Endothelial cell of umbilical vein (primary cell): ENCODE results near the gene METTL26. TPM values are rescaled to one million over a fixed set of nuclear protein-coding genes. Genes with fewer than 3 reads are reported as not detected.

Experiments
- BruUV-seq: library from RNA; stranded (reverse); fragments of 400-500 nt; replicated peaks from 2 replicates; lab custom pipeline; 2021; lab: Mats Ljungman, UMichigan
- CTCF ChIA-PET: fragments of 300-600, 350-600 bp; sonication (Branson Sonifier 250); formaldehyde crosslinking; loops from one replicate; lab custom pipeline; 2021; ENCODE audit warnings: antibody characterized with exemption, inconsistent platforms; lab: Charles Lee
- POLR2A ChIA-PET: fragments of 300-600, 350-600 bp; sonication (Branson Sonifier 250); formaldehyde crosslinking; loops from one replicate; lab custom pipeline; 2021; ENCODE audit warnings: antibody characterized with exemption, inconsistent platforms; lab: Charles Lee
- DNase-seq: peaks from one replicate; pipeline ENCODE4 v3.0.0-alpha.2; 2011; ENCODE audit warnings: low read depth, low spot score
- FAIRE-seq: peaks from 2 replicates; lab custom pipeline; 2011; peaks lifted over from hg19 to GRCh38; lab: Jason Lieb, UNC
- H2AFZ ChIP-seq: 2 replicates; pipeline ENCODE4 v1.6.0; 2012; ENCODE audit warnings: low read depth, low read length, control low read depth, inconsistent platforms
- H3K27ac ChIP-seq: 2 replicates; pipeline ENCODE4 v1.5.1; 2011; ENCODE audit warnings: low read depth, mild to moderate bottlenecking, control low read depth, low read length, moderate library complexity; ENCODE audit not compliant: insufficient read depth
- H3K27me3 ChIP-seq, 2 experiments: 2 replicates each; pipeline versions ENCODE4 v1.6.0 to v1.6.1; 2011; ENCODE audit warnings: low read length in 2 of 2, mixed read lengths in 1 of 2; ENCODE audit not compliant: control insufficient read depth in 2 of 2, insufficient read depth in 2 of 2
- H3K36me3 ChIP-seq, 2 experiments: 2 replicates in 1 of 2; 3 replicates in 1 of 2; pipeline ENCODE4 v1.5.1; 2011; ENCODE audit warnings: low read length in 2 of 2, mild to moderate bottlenecking in 1 of 2, moderate library complexity in 1 of 2; ENCODE audit not compliant: control insufficient read depth in 2 of 2, insufficient read depth in 2 of 2; ENCODE audit errors: extremely low read depth in 1 of 2
- H3K4me1 ChIP-seq: 3 replicates; pipeline ENCODE4 v1.5.1; 2011; ENCODE audit warnings: mild to moderate bottlenecking, low read length; ENCODE audit not compliant: control insufficient read depth, insufficient read depth; ENCODE audit errors: extremely low read depth
- H3K4me2 ChIP-seq: 2 replicates; pipeline ENCODE4 v1.6.1; 2011; ENCODE audit warnings: low read length, control low read depth, mixed read lengths; ENCODE audit not compliant: insufficient read depth
- H3K4me3 ChIP-seq, 3 experiments: fragments of 200-600 bp in 1 of 3; sonication (generic), shearing (Covaris generic) in 1 of 3; replicated peaks in 1 of 3; 2 replicates each; pipeline ENCODE4 v1.5.1; 2011 to 2016; ENCODE audit warnings: control low read depth in 3 of 3, low read length in 3 of 3, mild to moderate bottlenecking in 2 of 3, inconsistent platforms in 1 of 3, low read depth in 1 of 3, moderate library complexity in 1 of 3; ENCODE audit not compliant: insufficient read depth in 1 of 3
- H3K79me2 ChIP-seq: 2 replicates; pipeline ENCODE4 v1.6.0; 2012; ENCODE audit warnings: low read length, inconsistent platforms; ENCODE audit not compliant: control insufficient read depth, insufficient read depth
- H3K9ac ChIP-seq: replicated peaks from 2 replicates; pipeline ENCODE3; 2011; ENCODE audit warnings: low read length, control low read depth; ENCODE audit not compliant: insufficient read depth; ENCODE audit errors: extremely low read depth
- H3K9me1 ChIP-seq: replicated peaks from 3 replicates; pipeline ENCODE4 v1.6.0; 2011; ENCODE audit warnings: mild to moderate bottlenecking, low read length; ENCODE audit not compliant: control insufficient read depth, insufficient read depth; ENCODE audit errors: extremely low read depth
- H3K9me3 ChIP-seq: replicated peaks from 2 replicates; pipeline ENCODE4 v1.5.1; 2012; ENCODE audit warnings: low read length, inconsistent platforms; ENCODE audit not compliant: control insufficient read depth, insufficient read depth
- H4K20me1 ChIP-seq: replicated peaks from 2 replicates; pipeline ENCODE3; 2011; ENCODE audit warnings: mild to moderate bottlenecking, low read length; ENCODE audit not compliant: control insufficient read depth, insufficient read depth; ENCODE audit errors: extremely low read depth
- EZH2 ChIP-seq: IDR thresholded peaks from 2 replicates; pipeline ENCODE4 v1.6.1; 2012; ENCODE audit warnings: borderline replicate concordance, low read depth, mild to moderate bottlenecking, moderate library complexity, low read length, inconsistent platforms; ENCODE audit not compliant: severe bottlenecking
- FOS ChIP-seq: IDR thresholded peaks from 2 replicates; pipeline ENCODE4 v1.6.1; 2011; ENCODE audit warnings: mild to moderate bottlenecking, low read length, moderate library complexity, borderline replicate concordance; ENCODE audit not compliant: insufficient read depth
- GATA2 ChIP-seq: IDR thresholded peaks from 2 replicates; pipeline ENCODE4 v1.7.0; 2011; ENCODE audit warnings: low read depth, mild to moderate bottlenecking, moderate library complexity, mixed read lengths, low read length; ENCODE audit not compliant: insufficient read length, insufficient read depth
- JUN ChIP-seq: IDR thresholded peaks from 2 replicates; pipeline ENCODE4 v1.6.1; 2011; ENCODE audit warnings: borderline replicate concordance, low read depth; ENCODE audit not compliant: insufficient read length, insufficient read depth
- MAX ChIP-seq: IDR thresholded peaks from 2 replicates; pipeline ENCODE4 v1.6.1; 2011; ENCODE audit not compliant: insufficient read depth, insufficient read length
- MYC ChIP-seq: IDR thresholded peaks from one replicate; pipeline ENCODE4 v1.6.1; 2011; ENCODE audit warnings: mild to moderate bottlenecking, low read depth, low read length
- POLR2A ChIP-seq: IDR thresholded peaks from 2 replicates; pipeline ENCODE4 v1.6.1; 2012; ENCODE audit warnings: low read depth, mild to moderate bottlenecking, control low read depth, low read length
- POLR2AphosphoS5 ChIP-seq: IDR thresholded peaks from 2 replicates; pipeline ENCODE4 v1.6.1; 2012; ENCODE audit warnings: low read depth, mild to moderate bottlenecking, control low read depth, low read length, moderate library complexity; ENCODE audit not compliant: insufficient read depth
- dilution Hi-C: fragments of 300-500 bp; cut with MboI; formaldehyde crosslinking; loops from one replicate; pipeline ENCODE4 v1.15.0; 2019; ENCODE audit warnings: low sequenced_read_pairs; ENCODE audit not compliant: extremely low pct_ligation_motif_present
- intact Hi-C: fragments of 100-400 bp; cut with micrococcal nuclease; formaldehyde crosslinking; loops from one replicate; pipeline ENCODE4 v1.10.0; 2022
- polyA plus RNA-seq, 4 experiments: library from polyadenylated mRNA; depleted of rRNA in 3 of 4; stranded (reverse) in 3 of 4; unstranded in 1 of 4; fragments of >200 nt; gene quantifications; 2 replicates each; pipeline versions ENCODE4 v1.2.1 to v1.2.3, GENCODE V29; 2011 to 2012; ENCODE audit warnings: missing spikeins in 1 of 4
- total RNA-seq: library from RNA; stranded (reverse); gene quantifications from 2 replicates; pipeline ENCODE4 v1.2.3, GENCODE V29; 2021
- TF ChIP-seq, protein P1 (sequence below), 2 donors: IDR thresholded peaks; 1 replicate in 1 of 2; 2 replicates in 1 of 2; pipeline ENCODE4 v1.5.1; 2011; ENCODE audit warnings: low read length in 2 of 2, mild to moderate bottlenecking in 2 of 2, moderate library complexity in 2 of 2, control low read depth in 1 of 2, inconsistent platforms in 1 of 2, low read depth in 1 of 2; ENCODE audit not compliant: insufficient read depth in 1 of 2; ENCODE audit errors: extremely low read depth in 1 of 2

Gene METTL26
- total and polyA plus RNA-seq, 2 donors (not counting 3 experiments of a cell fraction or from before 2014, with no cell fraction given): 114 to 138 TPM

- dilution Hi-C loops (no loop called here), intact Hi-C loops (no loop called here)
- H3K9me3 ChIP-seq: no peaks in the 10 kb centered on the region
- H3K9ac ChIP-seq: no peak within 1 kb of the TSS
- no peak within 1 kb of the TSS for H3K27ac ChIP-seq
- ChIA-PET POLR2A (no interaction called here), CTCF (no interaction called here)
- no peak for FAIRE-seq
- no peaks in the 10 kb centered on the region for H3K27me3 ChIP-seq
- H3K4me3 ChIP-seq: no peak within 1 kb of the TSS
- peaks cover 7% of the 10 kb centered on the region for H3K4me1 ChIP-seq
- no peaks in the 10 kb centered on the region for H3K9me1 ChIP-seq
- H3K36me3 ChIP-seq: peaks cover 0 to 5% of the 10 kb centered on the region in 2 experiments
- no peak within 1 kb of the TSS for H2AFZ ChIP-seq
- no peak for TF ChIP-seq JUN
- TF ChIP-seq MYC: no peak
- TF ChIP-seq POLR2A: no peak
- no peak for TF ChIP-seq MAX
- TF ChIP-seq GATA2: no peak
- TF ChIP-seq, protein P1, sequence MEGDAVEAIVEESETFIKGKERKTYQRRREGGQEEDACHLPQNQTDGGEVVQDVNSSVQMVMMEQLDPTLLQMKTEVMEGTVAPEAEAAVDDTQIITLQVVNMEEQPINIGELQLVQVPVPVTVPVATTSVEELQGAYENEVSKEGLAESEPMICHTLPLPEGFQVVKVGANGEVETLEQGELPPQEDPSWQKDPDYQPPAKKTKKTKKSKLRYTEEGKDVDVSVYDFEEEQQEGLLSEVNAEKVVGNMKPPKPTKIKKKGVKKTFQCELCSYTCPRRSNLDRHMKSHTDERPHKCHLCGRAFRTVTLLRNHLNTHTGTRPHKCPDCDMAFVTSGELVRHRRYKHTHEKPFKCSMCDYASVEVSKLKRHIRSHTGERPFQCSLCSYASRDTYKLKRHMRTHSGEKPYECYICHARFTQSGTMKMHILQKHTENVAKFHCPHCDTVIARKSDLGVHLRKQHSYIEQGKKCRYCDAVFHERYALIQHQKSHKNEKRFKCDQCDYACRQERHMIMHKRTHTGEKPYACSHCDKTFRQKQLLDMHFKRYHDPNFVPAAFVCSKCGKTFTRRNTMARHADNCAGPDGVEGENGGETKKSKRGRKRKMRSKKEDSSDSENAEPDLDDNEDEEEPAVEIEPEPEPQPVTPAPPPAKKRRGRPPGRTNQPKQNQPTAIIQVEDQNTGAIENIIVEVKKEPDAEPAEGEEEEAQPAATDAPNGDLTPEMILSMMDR (IDR thresholded peaks at IDR 0.05; ENCODE audit: extremely low read depth in 1 of 2, insufficient read depth in 1 of 2, low read depth in 1 of 2, low read length in 2 of 2): no peak
- no peak for TF ChIP-seq EZH2
- TF ChIP-seq POLR2AphosphoS5: no peak
- TF ChIP-seq FOS: no peak
- no peak for DNase-seq
- BruUV-seq: no TSS peak
- H3K79me2 ChIP-seq: peaks cover 8% of the 10 kb centered on the region
- no peaks in the 10 kb centered on the region for H4K20me1 ChIP-seq
- H3K4me2 ChIP-seq: no peak within 1 kb of the TSS
Measured at GRCh38 chr16:630815-631405, 5.2 kb downstream of the METTL26 start, which contains the start of gene WFIKKN1. TSS of gene WFIKKN1 (plus strand) at chr16:630985. CDS start at chr16:631254, 269 bp downstream.
